SK-N-SH (cell line): ENCODE results near the gene PIK3R1. TPM values are rescaled to one million over a fixed set of nuclear protein-coding genes. Genes with fewer than 3 reads are reported as not detected.

Source experiments
- CTCF ChIA-PET: fragments of 300-600, 350-600 bp; formaldehyde crosslinking; extraction: SDS; loops from one replicate; lab custom pipeline; 2021; lab: Yijun Ruan, JAX
- POLR2A ChIA-PET: fragments of 350-600 bp; sonication (Branson Sonifier 250); formaldehyde crosslinking; extraction: SDS; loops from one replicate; lab custom pipeline; 2020; ENCODE audit warnings: antibody characterized with exemption, inconsistent platforms; lab: Yijun Ruan, JAX
- DNase-seq: peaks from one replicate; pipeline ENCODE4 v3.0.0; 2012
- H2AFZ ChIP-seq: fragments of 200-600 bp; sonication (generic); 2 replicates; pipeline ENCODE4 v1.8.1; 2016; ENCODE audit warnings: antibody characterized with exemption, mild to moderate bottlenecking, low read depth
- H3F3A ChIP-seq: fragments of 200-600 bp; sonication (generic); replicated peaks from 2 replicates; pipeline ENCODE3; 2016; ENCODE audit warnings: antibody characterized with exemption, mild to moderate bottlenecking; ENCODE audit not compliant: insufficient read depth
- H3K27ac ChIP-seq, 2 experiments: fragments of 200-500 bp in 1 of 2; fragments of 200-600 bp in 1 of 2; sonication (Bioruptor generic) in 1 of 2; sonication (generic), shearing (Covaris generic) in 1 of 2; 2 replicates each; pipeline versions ENCODE4 v1.5.1 to v1.6.1; 2014 to 2016; ENCODE audit warnings: low read depth in 2 of 2, inconsistent platforms in 1 of 2, low read length in 1 of 2, mild to moderate bottlenecking in 1 of 2, mixed read lengths in 1 of 2
- H3K27me3 ChIP-seq: fragments of 200-600 bp; sonication (generic), shearing (Covaris generic); 2 replicates; pipeline ENCODE4 v1.6.1; 2016; ENCODE audit warnings: mixed run types; ENCODE audit not compliant: insufficient read depth
- H3K36me3 ChIP-seq, 2 experiments: fragments of 200-500 bp in 1 of 2; fragments of 200-600 bp in 1 of 2; sonication (Bioruptor generic) in 1 of 2; sonication (generic) in 1 of 2; replicated peaks in 1 of 2; 2 replicates each; pipeline versions ENCODE3 to v1.5.1; 2014 to 2016; ENCODE audit warnings: low read length in 1 of 2, mild to moderate bottlenecking in 1 of 2; ENCODE audit not compliant: insufficient read depth in 2 of 2, control insufficient read depth in 1 of 2
- H3K4me1 ChIP-seq, 2 experiments: fragments of 200-500 bp in 1 of 2; fragments of 200-600 bp in 1 of 2; sonication (Bioruptor generic) in 1 of 2; sonication (generic), shearing (Covaris generic) in 1 of 2; 2 replicates each; pipeline versions ENCODE4 v1.5.1 to v1.6.1; 2014 to 2016; ENCODE audit warnings: low read depth in 1 of 2, low read length in 1 of 2, mixed run types in 1 of 2; ENCODE audit not compliant: insufficient read depth in 2 of 2, control insufficient read depth in 1 of 2
- H3K4me2 ChIP-seq: fragments of 200-600 bp; sonication (generic), shearing (Covaris generic); 2 replicates; pipeline ENCODE4 v1.6.1; 2017; ENCODE audit warnings: mixed run types
- H3K4me3 ChIP-seq, 2 experiments: fragments of 200-500 bp in 1 of 2; fragments of 200-600 bp in 1 of 2; sonication (Bioruptor generic) in 1 of 2; sonication (generic), shearing (Covaris generic) in 1 of 2; 2 replicates each; pipeline versions ENCODE4 v1.5.1 to v1.8.1; 2014 to 2016; ENCODE audit warnings: low read depth in 2 of 2, inconsistent platforms in 1 of 2, low read length in 1 of 2, mild to moderate bottlenecking in 1 of 2, mixed read lengths in 1 of 2, moderate library complexity in 1 of 2
- H3K79me2 ChIP-seq: fragments of 200-600 bp; sonication (generic); 2 replicates; pipeline ENCODE4 v1.8.1; 2017; ENCODE audit warnings: mild to moderate bottlenecking; ENCODE audit not compliant: insufficient read depth
- H3K9ac ChIP-seq: fragments of 200-600 bp; sonication (generic); 2 replicates; pipeline ENCODE4 v1.6.1; 2017; ENCODE audit warnings: mixed run types
- H3K9me2 ChIP-seq: fragments of 200-600 bp; sonication (generic); 2 replicates; pipeline ENCODE4 v1.6.1; 2017; ENCODE audit warnings: mixed run types
- H3K9me3 ChIP-seq: fragments of 200-600 bp; sonication (generic); 2 replicates; pipeline ENCODE4 v1.6.1; 2017; ENCODE audit warnings: mixed run types, mild to moderate bottlenecking, moderate library complexity
- H4K20me1 ChIP-seq: fragments of 200-600 bp; sonication (generic); 2 replicates; pipeline ENCODE4 v1.6.1; 2017; ENCODE audit warnings: mild to moderate bottlenecking, mixed run types; ENCODE audit not compliant: insufficient read depth
- EP300 ChIP-seq, 2 experiments: IDR thresholded peaks; 2 replicates each; pipeline versions ENCODE4 v1.4.0 to v1.6.1; 2012; ENCODE audit warnings: borderline replicate concordance in 1 of 2, low read depth in 1 of 2, low read length in 1 of 2
- EZH2phosphoT487 ChIP-seq: fragments of 200-600 bp; sonication (generic); IDR thresholded peaks from 2 replicates; pipeline ENCODE4 v1.6.1; 2017; ENCODE audit warnings: low read depth, mixed run types, mild to moderate bottlenecking, antibody characterized with exemption, moderate library complexity, borderline replicate concordance
- JUND ChIP-seq: IDR thresholded peaks from 2 replicates; pipeline ENCODE4 v1.4.0; 2012
- NFIC ChIP-seq: IDR thresholded peaks from 2 replicates; pipeline ENCODE4 v1.4.0; 2012; ENCODE audit warnings: borderline replicate concordance
- RFX5 ChIP-seq: IDR thresholded peaks from 2 replicates; pipeline ENCODE4 v1.6.1; 2012; ENCODE audit warnings: mild to moderate bottlenecking, improper control_type of control experiment, low read length
- WGBS: methylation state at CpG from one replicate; pipeline ENCODE4 v1.1.6; 2017; ENCODE audit warnings: low lambda C conversion rate; 5-methylcytosine and 5-hydroxymethylcytosine counted together
- polyA plus RNA-seq, 3 experiments: library from polyadenylated mRNA; depleted of rRNA; stranded (reverse); fragments of >200 nt; gene quantifications; 2 replicates each; pipeline ENCODE4 v1.2.3, GENCODE V29; 2012
- TF ChIP-seq, protein P1 (sequence below): IDR thresholded peaks from 2 replicates; pipeline ENCODE4; 2012
- TF ChIP-seq, protein P2 (sequence below): IDR thresholded peaks from 2 replicates; pipeline ENCODE4 v1.4.0; 2012; ENCODE audit warnings: low read depth, borderline replicate concordance

The PIK3R1 gene
- polyA plus RNA-seq, 1 of the 3 experiments (the other 2 are of a cell fraction), result 2.0 TPM

DNA sequence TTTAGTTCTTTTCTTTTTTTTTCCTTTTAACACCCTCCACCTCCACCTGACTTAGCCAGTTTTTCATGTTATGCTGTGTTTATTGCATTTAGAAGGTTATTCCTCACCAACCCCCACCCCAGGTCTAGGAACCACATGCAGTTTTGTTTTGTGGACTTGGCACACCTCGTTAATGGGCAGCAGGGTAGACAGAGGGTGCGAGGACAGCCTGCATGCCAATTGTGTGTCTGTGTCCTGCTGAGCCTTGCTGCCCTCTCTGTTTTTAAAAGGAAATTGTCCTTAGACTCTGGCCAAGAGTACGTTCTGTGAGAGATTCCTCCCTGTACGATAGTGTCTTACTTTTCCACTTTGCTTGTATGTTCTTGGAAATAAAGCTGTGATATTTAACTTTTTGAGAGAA lies 13.9 kb downstream of the PIK3R1 start:
- Histone ChIP-seq H2AFZ (no peak overlapping the region), H3K4me2 (no peak overlapping the region), H3K9me2 (no peaks in the 10 kb centered on the region), H3K27ac (no peak overlapping the region), H3K79me2 (peaks cover 22% of the 10 kb centered on the region; the same call in 1 of the 2 replicates), H3F3A (no peaks in the 10 kb centered on the region), H3K4me1 (peaks cover 10 to 21% of the 10 kb centered on the region in 2 experiments; a peak in 3 of 4 replicates), H4K20me1 (no peaks in the 10 kb centered on the region; the same call in 1 of the 2 replicates), H3K36me3 (peaks cover 23 to 29% of the 10 kb centered on the region in 2 experiments), H3K27me3 (no peaks in the 10 kb centered on the region), H3K9me3 (no peaks in the 10 kb centered on the region), H3K9ac (no peak overlapping the region), H3K4me3 (no peak overlapping the region)
- DNase-seq, result no peak
- POLR2A ChIA-PET, result no interaction called here
- TF ChIP-seq EZH2phosphoT487 (no peak), RFX5 (no peak)
- CTCF ChIA-PET, result interaction anchor here (0.8 to 3.2 kb wide), 5 partner anchors 14 to 983 kb away, joined by 3 to 20 read pairs (median 3); partner anchors contain the start of gene PIK3R1
- WGBS, result 95% methylated on average over 4 of the region's 4 CpGs

DNA sequence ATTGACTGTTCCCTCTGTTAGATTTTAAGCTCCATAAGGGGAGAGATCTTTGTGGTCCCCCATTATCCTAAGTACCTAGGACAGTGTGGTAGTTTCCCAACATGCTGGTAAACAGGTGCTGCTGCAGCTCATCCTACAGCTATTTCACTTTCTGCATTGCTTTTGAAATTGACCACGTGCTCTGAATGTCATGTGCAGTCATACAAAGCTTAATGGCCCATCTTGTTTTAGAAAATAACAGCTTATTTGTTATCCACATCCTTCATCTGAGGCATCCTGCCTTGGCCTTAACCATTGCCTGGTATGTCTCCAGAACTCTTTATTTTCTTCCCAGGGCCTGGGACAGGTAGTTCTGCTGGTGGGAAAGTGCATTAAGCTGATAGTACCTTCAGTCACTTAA lies 14.7 kb downstream of the PIK3R1 start:
- Histone ChIP-seq H3K27me3 (no peaks in the 10 kb centered on the region), H3F3A (no peaks in the 10 kb centered on the region), H2AFZ (no peak overlapping the region), H3K9me3 (no peaks in the 10 kb centered on the region), H3K9ac (no peak overlapping the region), H3K9me2 (no peaks in the 10 kb centered on the region), H3K4me1 (peaks cover 1 to 19% of the 10 kb centered on the region in 2 experiments; a peak in 3 of 4 replicates), H3K36me3 (peaks cover 23 to 29% of the 10 kb centered on the region in 2 experiments), H3K4me2 (no peak overlapping the region), H3K4me3 (no peak overlapping the region), H3K27ac (no peak overlapping the region), H4K20me1 (no peaks in the 10 kb centered on the region; the same call in 1 of the 2 replicates), H3K79me2 (peaks cover 20% of the 10 kb centered on the region; the same call in 1 of the 2 replicates)
- ChIA-PET CTCF (interaction anchor here (1.1 to 3.2 kb wide), 4 partner anchors 15 to 984 kb away, joined by 3 to 20 read pairs (median 5); partner anchors contain the start of gene PIK3R1), POLR2A (no interaction called here)
- no peak for TF ChIP-seq JUND
- no peak for TF ChIP-seq NFIC
- no peak for TF ChIP-seq EP300 (IDR thresholded peaks at IDR 0.05; ENCODE audit: borderline replicate concordance in 1 of 2, low read depth in 1 of 2, low read length in 1 of 2)
- TF ChIP-seq, protein P1, sequence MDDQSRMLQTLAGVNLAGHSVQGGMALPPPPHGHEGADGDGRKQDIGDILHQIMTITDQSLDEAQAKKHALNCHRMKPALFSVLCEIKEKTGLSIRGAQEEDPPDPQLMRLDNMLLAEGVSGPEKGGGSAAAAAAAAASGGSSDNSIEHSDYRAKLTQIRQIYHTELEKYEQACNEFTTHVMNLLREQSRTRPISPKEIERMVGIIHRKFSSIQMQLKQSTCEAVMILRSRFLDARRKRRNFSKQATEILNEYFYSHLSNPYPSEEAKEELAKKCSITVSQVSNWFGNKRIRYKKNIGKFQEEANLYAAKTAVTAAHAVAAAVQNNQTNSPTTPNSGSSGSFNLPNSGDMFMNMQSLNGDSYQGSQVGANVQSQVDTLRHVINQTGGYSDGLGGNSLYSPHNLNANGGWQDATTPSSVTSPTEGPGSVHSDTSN, result no peak
- TF ChIP-seq, protein P2, sequence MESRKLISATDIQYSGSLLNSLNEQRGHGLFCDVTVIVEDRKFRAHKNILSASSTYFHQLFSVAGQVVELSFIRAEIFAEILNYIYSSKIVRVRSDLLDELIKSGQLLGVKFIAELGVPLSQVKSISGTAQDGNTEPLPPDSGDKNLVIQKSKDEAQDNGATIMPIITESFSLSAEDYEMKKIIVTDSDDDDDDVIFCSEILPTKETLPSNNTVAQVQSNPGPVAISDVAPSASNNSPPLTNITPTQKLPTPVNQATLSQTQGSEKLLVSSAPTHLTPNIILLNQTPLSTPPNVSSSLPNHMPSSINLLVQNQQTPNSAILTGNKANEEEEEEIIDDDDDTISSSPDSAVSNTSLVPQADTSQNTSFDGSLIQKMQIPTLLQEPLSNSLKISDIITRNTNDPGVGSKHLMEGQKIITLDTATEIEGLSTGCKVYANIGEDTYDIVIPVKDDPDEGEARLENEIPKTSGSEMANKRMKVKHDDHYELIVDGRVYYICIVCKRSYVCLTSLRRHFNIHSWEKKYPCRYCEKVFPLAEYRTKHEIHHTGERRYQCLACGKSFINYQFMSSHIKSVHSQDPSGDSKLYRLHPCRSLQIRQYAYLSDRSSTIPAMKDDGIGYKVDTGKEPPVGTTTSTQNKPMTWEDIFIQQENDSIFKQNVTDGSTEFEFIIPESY, result no peak
- no peak for DNase-seq
- WGBS, result 83% methylated on average over 1 of the region's 1 CpG
